Neural cell (in vitro differentiated cells): ENCODE measurements around the gene RAB3A. TPM values are rescaled to one million over a fixed set of nuclear protein-coding genes. Genes with fewer than 3 reads are reported as not detected.

Source experiments
- H2AFZ ChIP-seq: fragments of 200-600, 300-800 bp; sonication (generic), shearing (Covaris generic); 2 replicates; pipeline ENCODE4 v1.6.0; 2014; ENCODE audit warnings: low read depth, mild to moderate bottlenecking, antibody characterized with exemption, low read length, moderate library complexity
- H3F3A ChIP-seq: fragments of 200-600 bp; shearing (Covaris generic); 2 replicates; pipeline ENCODE4 v1.6.1; 2016; ENCODE audit warnings: mild to moderate bottlenecking, moderate library complexity, mixed read lengths, antibody characterized with exemption, low read length; ENCODE audit not compliant: insufficient read depth, poor library complexity, severe bottlenecking
- H3K27ac ChIP-seq: fragments of 200-600, 300-800 bp; sonication (generic), shearing (Covaris generic); 2 replicates; pipeline ENCODE4 v1.5.1; 2014; ENCODE audit warnings: mild to moderate bottlenecking, low read length, moderate library complexity
- H3K27me3 ChIP-seq: fragments of 300-800, 200-600 bp; sonication (generic), shearing (Covaris generic); 2 replicates; pipeline ENCODE4 v1.6.0; 2014; ENCODE audit warnings: mild to moderate bottlenecking, low read depth, low read length, moderate library complexity; ENCODE audit not compliant: insufficient read depth
- H3K36me3 ChIP-seq: fragments of 300-800, 200-600 bp; sonication (generic), shearing (Covaris generic); 2 replicates; pipeline ENCODE4 v1.5.1; 2014; ENCODE audit warnings: mild to moderate bottlenecking, antibody characterized with exemption, low read length, moderate library complexity; ENCODE audit not compliant: insufficient read depth
- H3K4me2 ChIP-seq: fragments of 300-800, 200-600 bp; sonication (generic), shearing (Covaris generic); 2 replicates; pipeline ENCODE4 v1.6.0; 2014; ENCODE audit warnings: mild to moderate bottlenecking, low read length
- H3K4me3 ChIP-seq: fragments of 300-800, 200-600 bp; sonication (generic), shearing (Covaris generic); 2 replicates; pipeline ENCODE4 v1.5.1; 2014; ENCODE audit warnings: mild to moderate bottlenecking, low read length, moderate library complexity
- H3K79me2 ChIP-seq: fragments of 200-600 bp; shearing (Covaris generic); replicated peaks from 2 replicates; pipeline ENCODE4 v1.6.0; 2014; ENCODE audit warnings: mild to moderate bottlenecking, low read length, moderate library complexity; ENCODE audit not compliant: insufficient read depth
- H3K9ac ChIP-seq: fragments of 300-800, 200-600 bp; sonication (generic), shearing (Covaris generic); 2 replicates; pipeline ENCODE4 v1.6.1; 2016; ENCODE audit warnings: mild to moderate bottlenecking, low read length, mixed read lengths
- H3K9me2 ChIP-seq: fragments of 200-600 bp; shearing (Covaris generic); 2 replicates; pipeline ENCODE4 v1.6.1; 2016; ENCODE audit warnings: mild to moderate bottlenecking, low read length, mixed read lengths; ENCODE audit not compliant: insufficient read depth
- H3K9me3 ChIP-seq: fragments of 200-600, 300-800 bp; sonication (generic), shearing (Covaris generic); 2 replicates; pipeline ENCODE4 v1.6.1; 2016; ENCODE audit warnings: mild to moderate bottlenecking, mixed run types, low read length, moderate library complexity, mixed read lengths
- H4K20me1 ChIP-seq: fragments of 200-600 bp; shearing (Covaris generic); 2 replicates; pipeline ENCODE4 v1.6.1; 2016; ENCODE audit warnings: mild to moderate bottlenecking, mixed run types; ENCODE audit not compliant: insufficient read depth
- EP300 ChIP-seq: fragments of 450-650 bp; conservative IDR thresholded peaks from 2 replicates; pipeline ENCODE4 v1.6.1; 2014; ENCODE audit warnings: antibody characterized with exemption, mild to moderate bottlenecking, moderate library complexity; ENCODE audit not compliant: poor library complexity, severe bottlenecking
- EZH2 ChIP-seq: fragments of 200-600, 300-800 bp; shearing (Covaris generic), sonication (generic); IDR thresholded peaks from 2 replicates; pipeline ENCODE4 v1.6.1; 2014; ENCODE audit warnings: antibody characterized with exemption, low read length, borderline replicate concordance, mild to moderate bottlenecking; ENCODE audit not compliant: insufficient read depth, poor library complexity, severe bottlenecking
- MXI1 ChIP-seq: fragments of 450-650 bp; conservative IDR thresholded peaks from 2 replicates; pipeline ENCODE4 v1.6.1; 2014; ENCODE audit warnings: antibody characterized with exemption, mild to moderate bottlenecking; ENCODE audit not compliant: poor library complexity, severe bottlenecking
- POLR2AphosphoS5 ChIP-seq: IDR thresholded peaks from 2 replicates; pipeline ENCODE4 v1.6.1; 2012
- RAD21 ChIP-seq: fragments of 450-650 bp; conservative IDR thresholded peaks from 2 replicates; pipeline ENCODE4 v1.6.1; 2014; ENCODE audit warnings: antibody characterized with exemption, mild to moderate bottlenecking, moderate library complexity
- REST ChIP-seq: IDR thresholded peaks from 2 replicates; pipeline ENCODE4 v1.6.1; 2012; ENCODE audit warnings: borderline replicate concordance
- SMC3 ChIP-seq: fragments of 450-650 bp; conservative IDR thresholded peaks from 2 replicates; pipeline ENCODE4 v1.6.1; 2014; ENCODE audit warnings: antibody characterized with exemption, mild to moderate bottlenecking, moderate library complexity; ENCODE audit not compliant: poor library complexity
- TAF1 ChIP-seq: IDR thresholded peaks from 2 replicates; pipeline ENCODE4 v1.6.1; 2012; ENCODE audit warnings: low read depth
- polyA plus RNA-seq: library from polyadenylated mRNA; depleted of rRNA; stranded (reverse); fragments of >200 nt; gene quantifications from 2 replicates; pipeline ENCODE4 v1.2.3, GENCODE V29; 2014
- TF ChIP-seq, protein P1 (sequence below): fragments of 450-650 bp; IDR thresholded peaks from 2 replicates; pipeline ENCODE4 v1.5.1; 2014; ENCODE audit warnings: antibody characterized with exemption, mild to moderate bottlenecking, moderate library complexity; ENCODE audit not compliant: poor library complexity, severe bottlenecking

The RAB3A gene
- polyA plus RNA-seq, 1 donor from 2014 or later, result 32.3 TPM

- no peaks in the 10 kb centered on the region for H3K36me3 ChIP-seq
- H3K4me2 ChIP-seq, result no peak overlapping the region
- H3K27ac ChIP-seq, result peak overlapping the region; percentile 31
- no peaks in the 10 kb centered on the region for H3K27me3 ChIP-seq
- no peak overlapping the region for H2AFZ ChIP-seq
- no peaks in the 10 kb centered on the region for H3F3A ChIP-seq
- peaks cover 5% of the 10 kb centered on the region for H3K79me2 ChIP-seq
- H4K20me1 ChIP-seq, result no peaks in the 10 kb centered on the region
- H3K9me2 ChIP-seq, result no peaks in the 10 kb centered on the region
- no peak for TF ChIP-seq RAD21
- TF ChIP-seq SMC3, result no peak
- TF ChIP-seq POLR2AphosphoS5, result no peak
- TF ChIP-seq TAF1, result no peak
- no peak for TF ChIP-seq EP300
- no peak for TF ChIP-seq REST
- TF ChIP-seq EZH2, result no peak
- TF ChIP-seq, protein P1, sequence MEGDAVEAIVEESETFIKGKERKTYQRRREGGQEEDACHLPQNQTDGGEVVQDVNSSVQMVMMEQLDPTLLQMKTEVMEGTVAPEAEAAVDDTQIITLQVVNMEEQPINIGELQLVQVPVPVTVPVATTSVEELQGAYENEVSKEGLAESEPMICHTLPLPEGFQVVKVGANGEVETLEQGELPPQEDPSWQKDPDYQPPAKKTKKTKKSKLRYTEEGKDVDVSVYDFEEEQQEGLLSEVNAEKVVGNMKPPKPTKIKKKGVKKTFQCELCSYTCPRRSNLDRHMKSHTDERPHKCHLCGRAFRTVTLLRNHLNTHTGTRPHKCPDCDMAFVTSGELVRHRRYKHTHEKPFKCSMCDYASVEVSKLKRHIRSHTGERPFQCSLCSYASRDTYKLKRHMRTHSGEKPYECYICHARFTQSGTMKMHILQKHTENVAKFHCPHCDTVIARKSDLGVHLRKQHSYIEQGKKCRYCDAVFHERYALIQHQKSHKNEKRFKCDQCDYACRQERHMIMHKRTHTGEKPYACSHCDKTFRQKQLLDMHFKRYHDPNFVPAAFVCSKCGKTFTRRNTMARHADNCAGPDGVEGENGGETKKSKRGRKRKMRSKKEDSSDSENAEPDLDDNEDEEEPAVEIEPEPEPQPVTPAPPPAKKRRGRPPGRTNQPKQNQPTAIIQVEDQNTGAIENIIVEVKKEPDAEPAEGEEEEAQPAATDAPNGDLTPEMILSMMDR, result no peak
- TF ChIP-seq MXI1, result no peak
- peak overlapping the region; percentile 47 for H3K4me3 ChIP-seq
- H3K9me3 ChIP-seq, result no peaks in the 10 kb centered on the region
- peak overlapping the region; percentile 55 for H3K9ac ChIP-seq
These were observed 46.3 kb downstream of the RAB3A start for GRCh38 chr19:18157465-18158063.

DNA sequence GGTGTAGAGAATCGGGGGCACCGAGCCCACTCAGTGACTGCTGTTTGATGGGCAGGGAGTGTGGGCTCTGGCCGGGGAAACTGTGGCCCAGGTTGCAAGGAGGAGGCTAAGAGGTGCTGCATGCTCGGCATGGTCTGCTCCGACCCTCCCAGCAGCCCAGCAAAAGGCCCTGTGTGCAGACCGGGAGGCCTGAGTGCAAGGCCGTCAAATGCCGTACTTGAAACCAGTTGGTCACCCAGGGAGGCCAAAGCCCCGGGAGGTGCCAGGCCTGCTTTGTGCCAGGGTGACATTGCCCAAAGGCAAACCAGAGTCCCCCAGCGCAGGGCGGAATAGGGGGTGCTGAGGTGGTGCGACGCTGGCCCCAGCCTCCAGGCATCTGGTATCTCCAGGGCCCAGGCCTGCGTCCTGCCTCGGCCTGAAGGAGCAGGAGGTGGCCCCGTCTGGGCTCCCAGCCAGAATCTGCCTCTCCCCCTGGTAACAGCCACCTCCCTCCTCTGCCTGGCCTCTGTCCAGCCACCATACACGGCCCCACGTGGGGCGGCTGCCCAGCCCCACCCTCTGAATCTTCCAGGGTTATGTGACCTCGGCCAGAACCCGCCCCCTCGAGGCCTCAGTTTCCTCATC, 46.9 kb downstream of the RAB3A start:
- peaks cover 5% of the 10 kb centered on the region for H3K79me2 ChIP-seq
- H3K9ac ChIP-seq, result peak overlapping the region; percentile 55
- no peaks in the 10 kb centered on the region for H3K9me2 ChIP-seq
- no peak overlapping the region for H3K4me2 ChIP-seq
- no peaks in the 10 kb centered on the region for H3F3A ChIP-seq
- H3K27me3 ChIP-seq, result no peaks in the 10 kb centered on the region
- no peaks in the 10 kb centered on the region for H3K9me3 ChIP-seq
- H2AFZ ChIP-seq, result no peak overlapping the region
- H3K27ac ChIP-seq, result no peak overlapping the region
- TF ChIP-seq SMC3 (no peak), POLR2AphosphoS5 (no peak), EZH2 (no peak), TAF1 (no peak), MXI1 (no peak), EP300 (no peak), RAD21 (no peak), REST (no peak)
- TF ChIP-seq, protein P1, result no peak
- H4K20me1 ChIP-seq, result no peaks in the 10 kb centered on the region
- H3K4me3 ChIP-seq, result peak overlapping the region; percentile 47
- H3K36me3 ChIP-seq, result no peaks in the 10 kb centered on the region
